Epithelial cell of esophagus (primary cell): ENCODE results near the gene IMPDH1.

Experiments
- DNase-seq: peaks from one replicate; pipeline ENCODE4 v3.0.0; 2010; ENCODE audit warnings: low read depth
- H3K4me3 ChIP-seq: 2 replicates; pipeline ENCODE4 v1.5.1; 2011; ENCODE audit warnings: mild to moderate bottlenecking, low read length, control low read depth
- TF ChIP-seq, protein P1 (sequence below): IDR thresholded peaks from 2 replicates; pipeline ENCODE4 v1.5.1; 2011; ENCODE audit warnings: low read depth, mild to moderate bottlenecking, low read length, control low read depth, inconsistent platforms; ENCODE audit not compliant: insufficient read depth; ENCODE audit errors: missing control alignments

The IMPDH1 gene

DNA sequence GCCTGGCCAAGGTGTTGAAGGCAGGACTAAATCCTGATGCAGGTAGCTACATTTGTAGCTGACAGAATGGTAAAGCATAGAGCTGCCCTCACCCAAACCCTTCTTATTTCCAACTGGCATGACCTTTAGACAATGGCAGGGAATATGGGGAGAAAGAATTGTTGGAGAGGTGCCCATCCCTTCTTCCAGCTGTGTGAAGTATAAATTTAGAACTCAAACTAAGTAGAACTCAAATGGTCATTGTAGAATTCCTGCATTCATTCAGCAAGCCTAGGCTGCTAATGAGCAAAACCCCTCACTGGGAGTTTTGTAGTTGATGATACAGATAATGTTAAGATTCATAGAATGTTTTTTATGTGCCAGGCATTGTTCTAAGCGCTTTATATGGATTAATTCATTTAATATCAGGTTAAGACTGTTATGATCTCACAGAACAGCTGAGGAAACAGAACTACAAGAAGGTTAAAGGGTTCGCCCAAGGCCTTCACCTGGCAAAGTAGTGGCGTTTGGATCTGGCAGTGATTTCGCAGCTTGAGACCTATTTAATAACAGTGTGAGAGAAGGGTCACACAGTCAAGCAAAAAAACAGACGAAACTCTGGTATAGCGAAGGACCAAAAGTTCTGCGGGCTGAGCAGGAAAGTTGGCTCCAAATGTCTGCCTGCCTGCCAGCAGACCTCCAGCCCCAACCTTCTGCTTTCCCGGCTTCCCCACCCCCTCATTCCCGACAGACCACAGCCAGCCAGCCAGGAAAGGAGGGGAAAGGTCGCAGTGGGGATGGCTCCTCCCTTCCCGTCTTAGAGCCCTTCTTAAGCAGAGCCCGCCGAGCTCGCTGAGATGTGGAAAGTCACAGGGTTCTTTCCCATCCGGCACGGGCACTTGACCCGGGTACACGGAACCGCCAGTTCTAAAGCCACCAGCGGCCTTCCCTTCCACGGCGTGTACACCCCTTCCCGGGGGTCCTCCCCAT, 44.3 kb upstream of the IMPDH1 start:
- H3K4me3 ChIP-seq = no peak overlapping the region
- no peak for DNase-seq
- TF ChIP-seq, protein P1, sequence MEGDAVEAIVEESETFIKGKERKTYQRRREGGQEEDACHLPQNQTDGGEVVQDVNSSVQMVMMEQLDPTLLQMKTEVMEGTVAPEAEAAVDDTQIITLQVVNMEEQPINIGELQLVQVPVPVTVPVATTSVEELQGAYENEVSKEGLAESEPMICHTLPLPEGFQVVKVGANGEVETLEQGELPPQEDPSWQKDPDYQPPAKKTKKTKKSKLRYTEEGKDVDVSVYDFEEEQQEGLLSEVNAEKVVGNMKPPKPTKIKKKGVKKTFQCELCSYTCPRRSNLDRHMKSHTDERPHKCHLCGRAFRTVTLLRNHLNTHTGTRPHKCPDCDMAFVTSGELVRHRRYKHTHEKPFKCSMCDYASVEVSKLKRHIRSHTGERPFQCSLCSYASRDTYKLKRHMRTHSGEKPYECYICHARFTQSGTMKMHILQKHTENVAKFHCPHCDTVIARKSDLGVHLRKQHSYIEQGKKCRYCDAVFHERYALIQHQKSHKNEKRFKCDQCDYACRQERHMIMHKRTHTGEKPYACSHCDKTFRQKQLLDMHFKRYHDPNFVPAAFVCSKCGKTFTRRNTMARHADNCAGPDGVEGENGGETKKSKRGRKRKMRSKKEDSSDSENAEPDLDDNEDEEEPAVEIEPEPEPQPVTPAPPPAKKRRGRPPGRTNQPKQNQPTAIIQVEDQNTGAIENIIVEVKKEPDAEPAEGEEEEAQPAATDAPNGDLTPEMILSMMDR = no peak

DNA sequence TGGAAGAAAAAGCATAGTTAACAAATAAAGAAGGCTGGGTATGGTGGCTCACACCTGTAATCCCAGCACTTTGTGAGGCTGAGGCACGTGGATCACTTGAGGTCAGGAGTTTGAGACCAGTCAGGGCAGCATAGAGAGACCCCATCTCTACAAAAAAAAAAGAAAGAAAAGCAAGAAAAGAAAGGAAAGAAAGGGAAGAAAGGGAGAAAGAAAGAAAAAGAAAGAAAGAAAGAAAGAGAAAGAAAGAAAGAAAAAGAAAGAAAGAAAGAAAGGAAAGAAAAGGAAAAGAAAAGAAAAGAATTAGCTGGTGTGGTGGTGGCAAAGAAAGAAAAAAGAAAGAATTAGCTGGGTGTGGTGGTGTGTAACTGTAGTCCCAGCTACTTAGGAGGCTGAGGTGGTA, 42.8 kb upstream of the IMPDH1 start:
- TF ChIP-seq, protein P1 = no peak
- H3K4me3 ChIP-seq = no peak overlapping the region
- no peak for DNase-seq

DNA sequence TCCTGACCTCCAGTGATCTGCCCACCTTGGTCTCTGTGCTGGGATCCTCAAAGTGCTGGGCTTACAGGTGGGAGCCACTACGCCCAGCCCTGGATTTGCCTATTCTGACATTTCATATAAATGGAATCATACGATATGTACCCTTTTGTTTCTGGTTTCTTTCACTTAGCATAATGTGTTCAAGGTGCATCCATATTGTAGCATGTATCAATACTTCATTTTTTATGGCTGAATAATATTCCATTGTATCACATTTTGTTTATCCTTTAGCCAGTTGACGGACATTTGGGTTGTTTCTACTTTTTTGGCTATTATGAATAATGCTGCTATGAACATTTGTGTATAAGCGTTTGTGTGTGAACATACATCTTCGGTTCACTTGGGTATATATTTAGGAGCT, 41.1 kb upstream of the IMPDH1 start:
- TF ChIP-seq, protein P1 = no peak
- DNase-seq = no peak
- H3K4me3 ChIP-seq = no peak overlapping the region

DNA sequence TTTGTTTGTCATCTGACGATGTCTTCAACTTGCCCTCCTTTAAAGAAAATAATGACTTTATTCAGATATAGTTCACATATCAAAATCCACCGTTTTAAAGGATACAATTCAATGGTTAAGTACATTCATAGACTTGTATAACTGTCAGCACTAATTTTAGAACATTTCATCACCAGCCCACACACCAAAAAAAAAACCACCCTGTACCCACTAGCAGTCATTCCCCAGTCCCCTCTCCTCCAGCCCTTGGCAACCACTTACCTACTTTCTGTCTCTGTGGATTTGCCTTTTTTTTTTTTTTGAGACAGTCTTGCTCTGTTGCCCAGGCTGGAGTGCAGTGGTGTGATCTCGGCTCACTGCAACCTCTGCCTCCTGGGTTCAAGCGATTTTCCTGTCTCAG, 40.6 kb upstream of the IMPDH1 start:
- no peak for DNase-seq
- TF ChIP-seq, protein P1 = no peak
- H3K4me3 ChIP-seq = no peak overlapping the region

DNA sequence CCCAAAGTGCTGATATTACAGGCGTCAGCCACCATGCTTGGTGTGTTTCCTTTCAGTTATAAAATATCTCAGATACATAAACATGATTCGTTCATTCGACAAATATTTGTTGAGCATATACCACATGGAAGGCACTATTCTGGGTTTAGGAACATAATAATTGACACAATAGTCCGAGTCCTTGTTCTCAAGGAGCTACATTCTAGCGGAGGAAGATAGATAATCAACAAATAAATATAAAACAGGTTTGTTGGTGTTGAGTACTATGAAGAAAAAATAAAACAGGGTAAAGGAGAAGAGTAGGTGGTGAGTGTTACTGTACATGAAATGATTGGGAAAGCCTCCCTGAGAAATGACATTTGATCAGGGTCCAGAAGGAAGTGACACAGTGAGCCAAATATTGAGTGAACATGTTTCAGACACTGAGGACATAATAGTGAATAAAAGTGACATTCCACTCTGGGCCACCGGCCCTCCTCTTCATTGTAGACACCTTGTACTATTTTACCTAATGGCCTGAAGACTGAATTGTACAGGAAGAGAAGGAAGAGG, 39.0 kb upstream of the IMPDH1 start:
- DNase-seq = no peak
- TF ChIP-seq, protein P1 = no peak
- no peak overlapping the region for H3K4me3 ChIP-seq

DNA sequence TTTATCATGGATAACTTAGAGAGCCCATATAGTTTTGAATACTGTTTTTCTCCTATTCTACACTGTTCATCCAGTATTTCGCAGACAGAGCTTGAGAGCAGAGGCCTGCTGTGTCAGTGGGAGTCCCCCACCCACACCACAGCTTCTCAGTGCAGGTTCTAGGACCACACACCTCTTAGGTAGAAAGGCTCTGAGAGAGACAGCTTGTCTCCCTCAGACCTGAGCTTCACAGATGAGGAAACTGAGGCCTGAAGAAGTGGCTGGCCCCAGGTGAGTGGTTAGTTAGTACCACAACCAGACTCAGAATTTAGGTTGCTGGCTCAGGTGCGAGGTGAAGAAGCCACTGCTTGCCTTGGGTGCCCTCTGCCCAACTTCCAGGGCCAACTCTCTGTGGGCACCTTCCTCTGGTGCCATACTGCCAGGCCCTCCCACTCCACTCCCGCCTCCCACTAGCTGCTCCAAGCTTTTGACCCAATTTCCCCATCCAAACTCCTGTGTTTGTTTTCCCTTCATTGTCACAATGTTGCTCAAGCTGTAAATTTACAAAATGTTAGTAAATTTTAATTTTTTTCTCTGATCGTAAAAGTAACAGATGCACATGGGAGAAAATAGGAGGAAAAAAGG, 38.3 kb upstream of the IMPDH1 start:
- TF ChIP-seq, protein P1 = no peak
- DNase-seq = no peak
- no peak overlapping the region for H3K4me3 ChIP-seq
